Lung microvascular endothelial cell (primary cell): ENCODE results near the gene SNX6. TPM values are rescaled to one million over a fixed set of nuclear protein-coding genes. Genes with fewer than 3 reads are reported as not detected.
A peak's percentile ranks its signal among the peaks of the same experiment; 100 is the strongest.
"Not testable (repeated sequence)": the region's sequence is repeated elsewhere in the genome, so short reads cannot be mapped to it uniquely, and the experiment has no call there.

Experiments used
- DNase-seq, 2 donors: peaks; one replicate each; pipeline versions ENCODE4 v3.0.0 to v3.0.0-alpha.2; 2010; ENCODE audit warnings: low read depth in 2 of 2
- total RNA-seq: library from RNA; depleted of rRNA; stranded (reverse); fragments of >200 nt; gene quantifications from 2 replicates; pipeline ENCODE4 v1.2.1, GENCODE V29; 2014

Gene SNX6
- total RNA-seq = 57.9 and 64.9 TPM in 2 replicates

GRCh38 chr14:34629657-34630529 is at the start of gene SNX6:
SNX6 (minus strand) TSS chr14:34630148; CDS start chr14:34630116, 32 bp downstream.
- DNase-seq = peak; percentile 79 to 87

- no peak for DNase-seq
Measured at GRCh38 chr14:34678735-34679134, 48.8 kb upstream of the SNX6 start.

GRCh38 chr14:34678306-34678705 is 48.4 kb upstream of the SNX6 start:
- DNase-seq = peak; percentile 44 to 48

DNA sequence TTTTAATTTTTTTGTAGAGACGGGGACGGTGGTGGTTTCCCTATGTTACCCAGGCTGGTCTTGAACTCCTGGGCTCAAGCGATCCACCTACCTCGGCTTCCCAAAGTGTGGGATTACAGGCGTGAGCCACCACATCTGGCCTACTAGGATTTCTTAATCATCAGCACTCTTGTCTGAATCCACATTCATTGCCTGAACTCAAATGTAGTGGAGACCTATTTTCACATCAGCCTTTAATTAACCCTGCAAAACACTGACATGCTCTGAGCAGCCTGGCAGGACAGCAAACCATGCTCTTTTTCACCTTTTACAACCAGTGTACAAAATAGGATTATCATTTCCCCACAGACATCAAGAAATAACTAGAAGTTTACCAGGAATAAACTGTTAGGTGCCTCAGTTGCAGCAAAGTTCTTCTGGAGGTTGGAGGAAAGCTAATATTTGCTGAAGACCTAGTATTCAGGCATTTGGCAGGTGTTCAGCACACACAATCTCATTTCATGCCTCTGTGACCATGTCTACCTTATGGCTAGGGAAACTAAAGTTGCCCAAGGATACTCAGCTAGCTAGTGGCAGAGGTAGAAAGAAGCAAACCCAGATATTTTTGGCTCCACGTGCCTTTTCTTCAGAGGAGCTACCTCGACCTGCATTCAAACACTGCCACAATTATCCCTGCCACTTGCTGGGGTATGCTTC is 46.7 kb upstream of the SNX6 start:
- DNase-seq = no peak

DNA sequence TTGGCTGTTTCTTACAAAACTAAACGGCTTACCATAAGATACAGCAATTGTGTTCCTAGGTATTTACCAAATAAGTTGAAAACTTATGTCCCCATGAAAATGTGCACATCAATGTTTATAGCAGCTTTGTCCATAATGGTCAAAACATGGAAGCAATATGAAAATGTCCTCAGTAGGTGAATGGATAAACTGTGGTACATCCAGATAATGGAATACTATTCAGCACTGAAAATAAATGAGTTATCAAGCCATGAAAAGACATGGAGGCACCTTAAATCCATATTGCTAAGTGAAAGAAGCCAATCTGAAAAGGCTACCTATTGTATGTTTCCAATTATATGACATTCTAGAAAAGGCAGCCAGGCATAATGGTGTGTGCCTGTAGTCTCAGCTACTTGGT is 43.8 kb upstream of the SNX6 start:
- no peak for DNase-seq

DNA sequence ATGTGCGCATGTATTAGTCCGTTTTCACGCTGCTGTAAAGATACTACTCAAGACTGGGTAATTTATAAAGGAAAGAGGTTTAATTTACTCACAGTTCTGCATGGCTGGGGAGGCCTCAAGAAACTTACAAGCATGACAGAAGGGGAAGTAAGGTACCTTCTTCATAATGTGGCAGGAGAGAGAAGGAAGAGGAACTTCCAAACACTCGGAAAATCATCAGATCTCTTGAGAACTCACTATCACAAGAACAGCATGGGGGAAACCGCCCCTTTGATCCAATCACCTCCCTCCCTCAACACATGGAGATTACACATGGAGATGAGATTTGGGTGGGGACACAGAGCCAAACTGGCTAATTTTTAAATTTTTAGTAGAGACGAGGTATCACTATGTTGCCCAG is 41.8 kb upstream of the SNX6 start:
- no peak for DNase-seq

DNA sequence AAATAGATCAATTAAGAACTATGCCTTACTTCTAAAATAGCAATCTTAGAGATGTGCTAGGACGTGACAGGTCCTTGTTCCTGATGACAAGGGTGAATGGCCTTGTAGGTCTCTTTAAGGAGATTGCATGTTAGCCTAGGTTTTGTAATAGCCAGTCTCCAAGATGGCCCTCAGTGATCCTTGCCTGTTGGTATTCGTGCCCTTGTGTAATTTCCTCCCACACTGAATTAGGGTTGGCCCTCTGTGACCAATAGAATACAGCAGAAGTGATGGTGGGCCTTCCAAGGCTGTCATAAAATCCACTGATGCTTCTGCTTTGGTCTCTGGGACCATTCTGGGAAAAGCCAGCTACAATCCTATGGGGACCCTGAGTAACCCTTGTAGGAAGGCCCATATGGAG is 38.2 kb upstream of the SNX6 start:
- DNase-seq = no peak

GRCh38 chr14:34667007-34667406 is 37.1 kb upstream of the SNX6 start:
- no peak for DNase-seq

DNA sequence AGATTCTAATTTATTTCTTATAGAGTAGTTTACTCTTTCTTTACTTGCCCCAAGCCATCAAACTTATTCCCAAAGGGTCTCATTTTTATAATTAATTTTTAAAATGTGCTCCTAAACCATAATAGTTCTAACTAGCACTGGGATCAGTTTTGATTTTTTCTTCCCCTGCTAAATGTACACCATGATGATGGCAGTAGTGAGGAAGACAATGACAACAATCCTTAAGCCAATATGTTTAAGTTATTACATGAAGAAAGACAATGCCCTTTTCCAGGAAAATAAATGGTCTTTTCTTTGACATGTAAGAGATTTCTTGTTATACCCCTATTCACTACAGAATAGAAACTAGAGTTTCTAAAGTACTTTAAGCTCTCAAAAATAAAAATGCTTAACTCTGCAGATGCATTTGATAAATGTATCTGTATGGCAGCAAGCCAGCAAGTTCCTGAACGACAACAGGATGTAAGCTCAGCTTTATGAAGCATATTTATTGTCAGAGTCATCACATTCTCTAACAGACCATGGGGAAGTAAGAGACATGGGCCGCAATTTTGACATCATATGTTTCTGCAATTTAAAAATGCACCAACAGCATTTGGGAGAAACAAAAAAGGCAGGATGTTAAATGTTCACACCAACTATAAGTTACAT is 36.0 kb upstream of the SNX6 start:
- DNase-seq = peak; percentile 92 to 95

DNA sequence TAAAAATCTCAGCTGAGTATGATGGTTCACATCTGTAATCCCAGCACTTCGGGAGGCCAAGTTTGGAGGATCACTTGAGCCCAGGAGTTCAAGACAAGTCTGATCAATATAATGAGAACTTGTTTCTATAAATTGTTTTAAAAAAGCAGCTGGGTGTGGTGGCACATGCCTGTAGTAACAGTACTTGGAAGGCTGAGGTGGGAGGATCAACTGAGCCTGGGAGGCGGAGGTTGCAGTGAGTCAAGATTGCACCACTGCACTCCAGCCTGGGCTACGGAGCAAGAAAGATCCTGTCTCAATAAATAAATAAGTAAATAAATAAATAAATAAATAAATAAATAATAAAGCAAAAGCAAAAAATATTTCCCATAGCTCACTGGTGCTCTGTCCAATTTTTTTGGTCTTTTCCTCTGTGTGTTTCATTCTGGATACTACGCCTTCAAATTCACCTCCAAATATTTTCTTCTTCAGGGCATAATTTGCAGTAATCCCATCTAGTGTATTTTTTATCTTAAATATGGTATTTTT is 32.7 kb upstream of the SNX6 start:
- DNase-seq = no peak

- DNase-seq = no peak
Measured at GRCh38 chr14:34660796-34661195, 30.8 kb upstream of the SNX6 start.

DNA sequence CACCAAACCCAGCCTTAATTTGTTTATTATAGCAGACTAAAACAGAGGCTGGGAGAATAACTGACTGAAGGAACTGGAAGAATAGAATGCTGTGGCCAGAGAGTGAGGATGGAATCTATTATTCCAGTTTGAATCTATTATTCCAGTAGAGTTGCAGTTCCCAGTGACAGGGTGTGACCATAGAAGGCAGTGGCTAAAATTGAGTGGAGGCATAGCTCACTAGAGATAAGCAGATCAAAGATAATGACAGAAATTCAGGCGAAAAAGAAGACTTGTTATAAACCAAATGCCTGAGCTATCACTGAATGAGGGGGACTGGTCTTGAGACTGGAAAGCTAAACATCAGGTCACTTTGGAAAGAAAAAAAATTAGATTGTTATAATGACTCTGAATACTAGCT is 26.0 kb upstream of the SNX6 start:
- no peak for DNase-seq

DNA sequence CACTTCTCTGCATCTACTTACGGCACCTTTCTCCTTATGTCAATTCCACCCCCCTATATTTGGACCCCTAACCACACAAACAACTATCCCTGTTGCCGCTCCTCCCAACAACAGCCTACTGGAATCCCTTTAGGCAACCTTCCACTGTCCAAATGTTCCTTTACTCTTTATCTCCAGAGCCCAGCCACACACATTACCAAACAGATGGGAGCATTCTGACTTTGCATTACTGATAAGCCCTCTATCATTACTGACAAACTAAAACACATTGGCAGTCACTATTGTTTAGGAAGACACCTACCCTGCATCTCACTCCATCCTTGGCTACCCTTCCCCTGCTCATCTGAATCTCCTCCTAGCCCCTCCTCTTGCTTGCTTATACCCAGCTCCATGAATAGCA is 23.1 kb upstream of the SNX6 start:
- DNase-seq = not testable (repeated sequence)

- DNase-seq = not testable (repeated sequence)
Measured at GRCh38 chr14:34652348-34652747, 22.4 kb upstream of the SNX6 start.

- peak in 1 of 2 donors; percentile 93 for DNase-seq
Measured at GRCh38 chr14:34650786-34651584, 21.0 kb upstream of the SNX6 start.

DNA sequence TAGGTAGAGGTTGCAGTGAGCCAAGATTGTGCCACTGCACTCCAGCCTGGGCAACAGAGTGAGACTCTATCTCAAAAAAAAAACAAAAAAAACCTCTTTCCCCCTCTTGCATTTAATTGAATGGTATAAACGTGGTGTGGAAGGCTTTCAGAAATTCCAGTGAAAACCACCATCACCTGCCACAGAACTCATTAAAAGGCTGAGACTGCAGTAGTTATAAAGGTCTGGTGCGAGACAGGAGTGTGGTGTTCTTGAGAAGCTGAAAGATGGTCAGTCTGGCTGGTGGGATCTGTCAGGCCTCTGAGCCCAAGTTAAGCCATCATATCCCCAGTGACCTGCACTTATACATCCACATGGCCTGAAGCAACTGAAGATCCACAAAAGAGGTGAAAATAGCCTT is 20.1 kb upstream of the SNX6 start:
- not testable (repeated sequence) for DNase-seq

- DNase-seq = peak in 1 of 2 donors; percentile 64
Measured at GRCh38 chr14:34649344-34649743, 19.4 kb upstream of the SNX6 start.

GRCh38 chr14:34646570-34647255 is 16.8 kb upstream of the SNX6 start:
- DNase-seq = no peak

- no peak for DNase-seq
Measured at GRCh38 chr14:34643361-34643760, 13.4 kb upstream of the SNX6 start.

GRCh38 chr14:34642595-34642994 is 12.6 kb upstream of the SNX6 start:
- no peak for DNase-seq

DNA sequence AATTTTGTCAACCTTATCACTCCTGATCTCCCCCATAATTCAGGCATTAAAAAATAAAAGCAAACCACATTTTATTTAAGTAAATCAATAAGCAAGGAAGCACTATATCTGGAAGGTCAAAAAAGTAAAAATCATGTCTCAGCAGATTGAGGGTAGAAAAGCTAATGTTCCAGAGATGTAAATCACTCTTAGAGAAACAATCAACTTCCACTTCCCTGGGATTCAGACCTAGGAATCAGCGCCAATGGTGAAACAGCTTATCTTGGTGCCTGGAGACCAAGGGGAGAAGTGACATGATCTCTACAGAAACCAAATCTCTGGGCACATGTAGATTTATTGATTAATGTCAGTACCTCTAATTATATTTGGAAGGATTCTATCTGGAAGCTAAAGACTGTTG is 10.9 kb upstream of the SNX6 start:
- no peak for DNase-seq
